Measurements from ENCODE around the gene DDX43.
A peak's percentile ranks its signal among the peaks of the same experiment; 100 is the strongest.
"Not testable (repeated sequence)": the region's sequence is repeated elsewhere in the genome, so short reads cannot be mapped to it uniquely, and the experiment has no call there.

The DDX43 gene

DNA sequence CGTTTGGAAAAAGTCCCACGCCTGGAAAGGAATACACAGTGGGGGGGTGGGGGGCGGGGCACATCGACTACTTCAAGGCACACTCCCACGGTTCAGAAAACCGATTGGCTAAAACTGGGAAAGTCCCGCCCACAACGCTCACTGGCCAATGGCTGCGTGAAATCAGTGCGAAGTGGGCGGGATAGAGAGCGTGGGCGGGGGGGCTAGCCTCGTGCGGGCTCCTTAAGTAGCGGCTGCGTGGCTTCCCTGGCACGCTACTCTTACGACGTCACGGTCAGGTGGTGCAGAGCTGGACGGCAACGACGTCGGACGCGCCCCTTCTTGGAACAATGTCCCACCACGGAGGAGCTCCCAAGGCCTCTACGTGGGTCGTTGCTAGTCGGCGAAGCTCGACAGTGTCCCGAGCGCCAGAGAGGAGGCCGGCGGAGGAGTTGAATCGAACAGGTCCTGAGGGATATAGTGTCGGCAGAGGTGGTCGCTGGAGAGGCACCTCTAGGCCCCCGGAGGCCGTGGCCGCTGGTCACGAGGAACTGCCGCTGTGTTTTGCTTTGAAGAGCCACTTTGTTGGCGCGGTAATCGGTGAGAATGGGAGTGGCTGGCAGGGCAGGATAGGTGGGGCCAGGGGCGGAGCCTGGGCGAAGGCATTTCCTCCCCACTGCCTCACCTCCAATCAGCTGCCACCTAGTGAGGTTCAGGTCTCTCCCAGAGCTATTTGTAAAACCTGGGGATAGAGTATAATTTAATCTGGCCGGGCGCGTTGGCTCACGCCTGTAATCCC lies at the start of gene DDX43:
Gene DDX43 (plus strand): TSS at position 252 of the 778 bp plus-strand sequence. CDS start 78 bp downstream, at position 330.
- DNase-seq (ENCODE audit: low read depth): peak; percentile 68

GRCh38 chr6:73348550-73349204 lies 46.0 kb upstream of the DDX43 start:
- DNase-seq (ENCODE audit: low read depth): no peak

- DNase-seq (ENCODE audit: low read depth): no peak
Measured at GRCh38 chr6:73349311-73349710, 45.3 kb upstream of the DDX43 start.

- DNase-seq (ENCODE audit: low read depth): no peak
Measured at GRCh38 chr6:73353636-73354593, 40.7 kb upstream of the DDX43 start, which contains the start of gene DPPA5. Gene DPPA5 (minus strand): TSS chr6:73354276. CDS start chr6:73354225, 51 bp downstream.

GRCh38 chr6:73362358-73362757 lies 32.3 kb upstream of the DDX43 start, which contains the start of gene KHDC3L:
Gene KHDC3L (plus strand): TSS chr6:73362658. CDS start chr6:73362730, 72 bp downstream.
- no peak for DNase-seq (ENCODE audit: low read depth)

GRCh38 chr6:73362869-73363536 lies 31.6 kb upstream of the DDX43 start:
- DNase-seq (ENCODE audit: low read depth): no peak

- no peak for DNase-seq (ENCODE audit: low read depth)
Measured at GRCh38 chr6:73363537-73363875, 31.1 kb upstream of the DDX43 start.

DNA sequence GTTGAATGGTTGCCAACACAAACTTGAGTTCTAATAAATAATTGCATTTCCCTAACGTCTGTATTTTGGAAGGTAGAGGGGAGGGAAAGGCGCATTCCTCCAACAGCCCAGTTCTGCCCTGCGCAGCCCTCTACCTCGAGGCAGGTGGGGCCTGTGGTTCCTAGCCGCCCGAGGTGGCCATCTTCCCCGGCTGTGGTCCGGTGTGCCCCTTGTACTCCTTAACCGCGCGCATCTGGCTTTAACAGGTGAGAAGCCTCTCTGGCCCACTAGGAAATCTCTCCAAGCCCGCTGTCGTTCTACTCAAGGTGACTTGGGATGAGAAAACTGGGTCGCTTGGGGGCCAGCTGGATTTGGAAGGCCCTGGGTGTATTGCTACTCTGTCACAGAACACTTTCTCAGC lies 30.5 kb upstream of the DDX43 start:
- no peak for DNase-seq (ENCODE audit: low read depth)

GRCh38 chr6:73364549-73364948 lies 30.1 kb upstream of the DDX43 start:
- no peak for DNase-seq (ENCODE audit: low read depth)

DNA sequence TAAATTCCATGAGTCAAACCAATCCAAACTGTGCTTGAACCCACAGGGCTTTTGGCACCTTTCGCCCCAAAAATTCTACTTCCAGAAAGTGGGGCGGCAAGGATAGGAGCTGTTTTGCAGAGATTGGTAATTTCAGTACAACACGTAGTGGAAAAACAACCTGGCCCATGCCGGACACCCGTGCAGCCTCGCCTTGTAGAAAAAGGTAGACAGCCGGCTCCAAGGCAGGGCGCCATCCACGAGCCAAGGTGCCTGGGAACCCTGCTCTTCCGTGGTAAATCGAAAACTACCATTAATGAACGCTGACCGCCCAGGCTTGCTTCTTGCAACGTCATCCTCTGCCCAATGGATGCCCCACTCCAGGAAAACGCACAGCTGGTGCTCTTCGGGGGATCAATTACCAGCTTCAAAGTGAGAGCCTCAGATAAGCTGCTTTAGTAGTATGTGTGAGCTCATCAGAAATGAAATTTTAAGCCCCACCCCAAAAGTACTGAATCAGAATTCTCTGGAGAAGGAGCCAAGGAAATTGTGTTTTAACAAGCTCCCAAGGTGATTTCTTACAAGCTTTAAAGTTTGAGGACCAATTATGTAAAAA lies 26.8 kb upstream of the DDX43 start:
- no peak for DNase-seq (ENCODE audit: low read depth)

DNA sequence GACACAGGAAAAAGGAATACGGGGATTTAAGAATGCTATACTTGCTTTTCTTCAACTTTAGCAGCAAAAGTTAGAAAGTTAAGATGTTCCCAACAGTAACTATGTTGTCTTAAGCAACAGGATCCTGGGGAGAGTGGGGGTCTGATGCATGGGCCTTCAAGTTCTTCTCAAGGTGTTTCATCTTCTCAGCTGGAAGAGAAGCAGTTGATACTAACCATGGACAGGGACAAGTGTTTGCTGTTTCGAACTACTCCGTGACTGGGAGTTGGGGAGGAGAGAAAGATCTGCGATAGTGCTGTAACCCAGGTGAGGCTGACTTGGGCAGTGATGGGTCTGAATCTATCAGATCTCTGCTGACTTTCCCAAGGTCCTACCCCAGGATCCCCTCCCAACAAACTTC lies 26.0 kb upstream of the DDX43 start:
- DNase-seq (ENCODE audit: low read depth): no peak

DNA sequence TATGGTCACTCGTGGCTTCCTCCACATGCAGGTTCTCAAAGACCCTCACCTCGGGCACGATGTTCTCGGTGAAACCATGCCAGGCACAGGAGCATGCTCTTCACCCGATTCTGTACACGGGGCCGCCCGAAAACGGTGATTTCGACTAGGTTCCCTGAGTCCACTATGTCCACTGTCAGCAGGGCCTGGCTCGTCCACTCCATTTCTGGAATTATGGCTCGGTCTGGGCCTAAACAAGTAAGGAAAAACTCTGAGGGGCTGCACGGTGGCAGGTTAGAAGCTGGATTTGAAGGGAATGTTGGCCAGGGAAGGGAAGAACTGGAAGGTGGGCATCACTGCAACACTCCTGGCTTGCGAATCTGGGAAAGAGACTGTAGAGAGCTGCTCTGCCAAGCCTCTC lies 25.5 kb upstream of the DDX43 start:
- DNase-seq (ENCODE audit: low read depth): no peak

DNA sequence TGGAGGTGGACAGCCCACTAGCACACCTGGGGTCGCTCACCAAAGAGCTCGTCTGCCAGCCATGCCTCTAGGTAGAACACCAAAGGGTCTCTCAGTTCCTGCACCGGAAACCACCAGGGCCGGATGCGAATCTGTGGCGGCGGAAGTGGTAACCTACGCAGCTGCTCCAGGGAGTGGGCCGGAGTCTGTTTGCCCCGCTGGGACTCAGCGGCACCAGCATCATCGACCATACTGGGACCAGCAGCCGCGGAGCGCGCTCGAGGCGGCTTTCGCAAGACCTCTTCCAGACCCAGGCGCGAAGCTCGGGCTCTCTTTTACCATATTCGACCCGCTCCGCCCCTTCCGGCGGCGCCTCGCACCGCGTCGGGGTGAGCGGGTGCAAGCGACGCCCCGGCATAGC lies 25.1 kb upstream of the DDX43 start, which contains the start of gene OOEP:
Gene OOEP (minus strand): TSS at position 335 of the 400 bp plus-strand sequence. CDS start 105 bp downstream, at position 230.
- DNase-seq (ENCODE audit: low read depth): no peak

DNA sequence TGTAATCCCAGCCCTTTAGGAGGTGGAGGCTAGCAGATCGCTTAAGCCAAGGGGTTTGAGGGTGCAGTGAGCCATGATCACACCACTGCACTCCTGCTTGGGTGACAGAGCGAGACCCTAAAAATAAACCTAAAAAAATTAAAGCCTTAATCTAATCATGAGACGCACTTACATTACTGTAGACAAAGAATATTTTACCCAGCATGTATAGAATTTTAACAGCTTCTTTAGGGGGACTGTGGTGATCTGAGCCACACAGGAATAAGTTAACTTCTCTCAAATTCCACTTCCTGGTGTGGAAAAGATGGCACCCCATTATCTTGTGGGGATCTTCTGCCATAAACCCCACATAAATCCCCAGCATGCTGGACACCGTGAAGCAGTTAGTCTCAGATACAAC lies 22.6 kb upstream of the DDX43 start:
- no peak for DNase-seq (ENCODE audit: low read depth)

DNA sequence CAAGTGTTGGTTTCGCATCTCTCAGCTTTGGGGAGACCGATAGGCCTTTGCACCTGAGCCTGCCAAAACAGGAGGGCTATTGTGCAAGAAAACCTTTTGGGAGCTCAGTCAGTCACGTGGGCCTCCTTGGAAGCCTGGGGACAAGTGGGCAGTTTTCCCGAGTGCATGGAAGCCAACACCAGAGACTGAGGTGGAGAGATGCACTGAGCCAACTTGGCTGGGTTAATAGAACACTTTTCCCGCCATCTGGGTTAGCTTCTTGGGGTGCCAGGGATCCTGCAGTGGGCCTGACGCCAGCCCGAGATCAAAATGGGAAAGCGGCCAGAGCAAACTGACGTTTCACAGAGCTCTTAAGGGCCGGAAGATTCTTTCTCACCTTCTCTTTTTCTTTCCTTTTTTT lies 22.1 kb upstream of the DDX43 start:
- DNase-seq (ENCODE audit: low read depth): no peak

GRCh38 chr6:73375216-73375615 lies 19.4 kb upstream of the DDX43 start:
- DNase-seq (ENCODE audit: low read depth): no peak

GRCh38 chr6:73377225-73377624 lies 17.4 kb upstream of the DDX43 start:
- no peak for DNase-seq (ENCODE audit: low read depth)

GRCh38 chr6:73381531-73381930 lies 13.1 kb upstream of the DDX43 start:
- DNase-seq (ENCODE audit: low read depth): not testable (repeated sequence)

DNA sequence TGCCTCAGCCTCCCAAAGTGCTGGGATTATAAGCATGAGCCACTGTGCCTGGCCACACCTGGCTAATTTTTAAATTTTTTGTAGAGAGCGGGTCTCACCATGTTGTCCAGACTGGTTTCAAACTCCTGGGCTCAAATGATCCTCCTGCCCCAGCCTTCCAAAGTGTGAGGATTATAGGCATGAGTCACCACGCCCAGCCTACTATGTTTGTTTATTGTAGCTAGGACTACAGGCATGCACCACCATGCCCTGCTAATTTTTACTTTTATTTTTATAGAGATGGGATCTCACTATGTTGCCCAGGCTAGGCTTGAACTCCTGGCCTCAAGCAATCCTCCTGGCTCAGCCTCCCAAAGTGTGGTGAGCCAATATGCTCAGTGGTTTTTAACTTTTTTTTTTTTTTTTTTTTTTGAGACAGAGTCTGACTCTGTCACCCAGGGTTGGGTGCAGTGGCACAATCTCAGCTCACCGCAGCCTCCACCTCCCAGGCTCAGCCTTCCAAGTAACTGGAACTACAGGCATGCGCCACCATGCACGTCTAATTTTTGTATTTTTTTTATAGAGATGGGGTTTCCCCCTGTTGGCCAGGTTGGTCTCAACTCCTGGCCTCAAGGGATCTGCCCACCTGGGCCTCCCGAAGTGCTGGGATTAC lies 12.0 kb upstream of the DDX43 start:
- no peak for DNase-seq (ENCODE audit: low read depth)

DNA sequence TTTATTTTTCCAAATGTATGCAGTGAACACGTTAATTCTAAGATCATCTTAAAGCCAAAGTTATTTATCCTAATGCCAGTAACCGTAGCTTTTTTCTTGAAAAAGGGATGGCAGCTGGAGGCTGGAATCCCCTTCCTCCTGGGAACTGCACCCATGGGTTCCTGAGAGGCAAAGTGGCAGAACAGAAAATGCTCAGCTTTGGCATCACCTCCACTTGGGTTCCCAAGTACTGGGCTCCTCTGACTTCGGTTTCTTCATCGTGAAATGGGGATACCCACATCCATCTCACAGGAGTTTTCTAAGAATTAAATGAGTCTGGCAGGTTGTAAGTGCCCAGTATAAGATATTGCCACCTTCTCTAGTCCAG lies 6.2 kb upstream of the DDX43 start:
- no peak for DNase-seq (ENCODE audit: low read depth)

Data from CMK (cell line).